H7 (cell line): ENCODE data around the gene C14orf180. TPM values are rescaled to one million over a fixed set of nuclear protein-coding genes. Genes with fewer than 3 reads are reported as not detected.

Experiments
- DNase-seq: peaks from one replicate; pipeline ENCODE4 v3.0.0; 2012
- H3K27me3 ChIP-seq: 2 replicates; pipeline ENCODE4 v1.6.0; 2011; ENCODE audit warnings: mild to moderate bottlenecking, low read length; ENCODE audit not compliant: control insufficient read depth, insufficient read depth
- H3K36me3 ChIP-seq: replicated peaks from 2 replicates; pipeline ENCODE4 v1.5.1; 2011; ENCODE audit warnings: low read length; ENCODE audit not compliant: control insufficient read depth, insufficient read depth
- H3K4me3 ChIP-seq: 2 replicates; pipeline ENCODE4 v1.5.1; 2011; ENCODE audit warnings: low read depth, mild to moderate bottlenecking, control low read depth, low read length, moderate library complexity; ENCODE audit not compliant: insufficient read depth
- total RNA-seq: library from RNA; depleted of rRNA; stranded (reverse); fragments of >200 nt; shearing (Covaris generic); gene quantifications from 2 replicates; pipeline ENCODE4 v1.2.3, GENCODE V29; 2014

C14orf180 gene
- total RNA-seq, 1 experiment from 2014 or later: not detected

GRCh38 chr14:104596927-104597351 is 17.4 kb downstream of the C14orf180 start:
- H3K4me3 ChIP-seq: no peak overlapping the region
- H3K36me3 ChIP-seq: no peaks in the 10 kb centered on the region
- H3K27me3 ChIP-seq: no peaks in the 10 kb centered on the region
- DNase-seq: peak; percentile 51

- DNase-seq: peak; percentile 51
- H3K36me3 ChIP-seq: no peaks in the 10 kb centered on the region
- H3K4me3 ChIP-seq: no peak overlapping the region
- no peaks in the 10 kb centered on the region for H3K27me3 ChIP-seq
Observed at GRCh38 chr14:104597576-104597975, 18.0 kb downstream of the C14orf180 start.

DNA sequence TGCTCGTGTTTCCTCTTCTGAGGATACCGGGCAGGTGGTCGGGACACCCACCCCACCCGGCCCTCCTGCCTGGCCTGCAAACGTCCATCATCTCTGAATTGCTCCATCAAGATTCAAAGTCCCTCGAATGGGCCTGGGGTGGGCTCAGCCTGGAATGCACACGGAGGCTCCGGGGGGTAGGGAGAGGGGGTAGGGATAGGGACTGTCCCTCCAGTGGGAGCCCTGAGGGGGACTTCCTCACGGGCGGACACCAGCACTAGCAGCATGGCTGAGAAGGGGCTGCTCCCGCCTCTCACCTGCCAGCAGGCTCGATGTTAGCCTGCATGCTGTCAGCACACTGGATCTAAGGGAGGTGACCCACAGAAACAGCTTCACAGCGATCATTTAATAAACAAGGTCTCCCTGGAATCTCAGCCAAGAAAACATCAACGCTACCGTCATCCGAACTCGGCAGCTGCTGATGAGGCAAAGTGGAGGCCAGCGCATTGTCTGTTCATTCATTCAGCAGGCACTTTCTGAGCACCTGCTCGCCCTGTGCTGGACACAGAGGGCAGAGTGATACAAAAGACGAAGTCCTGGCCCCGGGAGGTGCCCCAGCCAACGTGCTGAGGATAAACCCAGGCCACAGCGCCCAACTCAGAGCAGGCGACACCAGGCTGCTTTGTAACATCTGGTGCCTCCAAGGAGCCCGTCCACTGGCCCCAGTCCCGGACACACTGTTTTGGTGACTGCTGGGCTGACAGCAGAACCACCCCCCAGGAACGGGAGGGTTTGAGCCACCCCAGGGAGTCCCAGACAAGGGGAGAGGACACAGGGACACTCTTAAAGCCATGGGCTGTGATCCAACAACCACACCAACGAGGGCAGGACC is 18.7 kb downstream of the C14orf180 start:
- Histone ChIP-seq H3K4me3 (no peak overlapping the region), H3K27me3 (no peaks in the 10 kb centered on the region), H3K36me3 (no peaks in the 10 kb centered on the region)
- DNase-seq: peak; percentile 63

- peak; percentile 45 for DNase-seq
Observed at GRCh38 chr14:104598910-104599273, 19.3 kb downstream of the C14orf180 start.

GRCh38 chr14:104599446-104599845 is 19.9 kb downstream of the C14orf180 start:
- H3K4me3 ChIP-seq: no peak overlapping the region
- H3K27me3 ChIP-seq: peaks cover 10% of the 10 kb centered on the region
- no peaks in the 10 kb centered on the region for H3K36me3 ChIP-seq
- no peak for DNase-seq

More at GRCh38 chr14:104598910-104599273, 19.3 kb downstream of the C14orf180 start:
- Histone ChIP-seq H3K4me3 (no peak overlapping the region), H3K27me3 (peaks cover 4% of the 10 kb centered on the region), H3K36me3 (no peaks in the 10 kb centered on the region)

GRCh38 chr14:104600141-104600643 is 20.6 kb downstream of the C14orf180 start:
- DNase-seq: peak; percentile 70
- no peak overlapping the region for H3K4me3 ChIP-seq
- peaks cover 15% of the 10 kb centered on the region for H3K27me3 ChIP-seq
- H3K36me3 ChIP-seq: no peaks in the 10 kb centered on the region

DNA sequence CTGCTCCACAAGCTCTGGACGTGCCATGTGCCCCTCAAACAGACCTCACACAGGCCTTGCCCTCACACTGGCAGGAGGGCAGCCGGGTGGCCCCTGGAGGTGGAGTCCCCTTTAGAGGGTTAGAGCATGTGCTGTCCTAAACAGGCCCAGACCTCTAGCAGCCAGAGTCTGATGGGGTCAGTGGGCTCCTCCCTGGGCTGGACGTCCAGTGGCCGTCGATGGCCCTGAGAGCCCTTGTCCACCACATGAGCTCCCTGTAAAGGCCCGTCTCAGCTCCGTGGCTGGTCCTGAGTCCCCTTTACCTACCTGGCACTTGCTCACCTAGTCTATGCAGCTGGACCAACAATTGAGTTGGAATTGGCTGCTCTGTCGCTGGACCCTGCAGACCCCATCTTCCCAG is 21.2 kb downstream of the C14orf180 start:
- no peaks in the 10 kb centered on the region for H3K36me3 ChIP-seq
- peaks cover 16% of the 10 kb centered on the region for H3K27me3 ChIP-seq
- DNase-seq: peak; percentile 28
- H3K4me3 ChIP-seq: no peak overlapping the region

DNA sequence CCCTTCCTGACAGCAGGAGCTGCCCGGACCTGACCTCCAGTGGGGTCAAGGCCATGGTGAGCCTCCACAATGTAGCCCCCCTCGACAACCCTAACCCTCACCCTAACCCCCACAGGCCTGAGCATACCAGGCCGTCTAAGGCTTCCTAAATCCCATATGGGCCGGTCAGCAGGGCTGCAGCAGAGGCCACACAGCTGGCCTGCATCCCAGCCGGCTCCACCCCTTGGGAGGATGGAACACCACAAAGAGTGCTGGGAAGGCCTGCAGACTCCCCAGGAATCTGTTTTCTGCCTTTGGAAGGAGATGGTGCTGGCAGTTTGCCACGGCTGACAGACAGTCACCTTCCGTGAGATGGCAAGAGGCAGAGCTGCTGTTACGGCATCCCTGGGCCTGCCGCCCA is 22.2 kb downstream of the C14orf180 start:
- peaks cover 16% of the 10 kb centered on the region for H3K27me3 ChIP-seq
- DNase-seq: no peak
- H3K36me3 ChIP-seq: no peaks in the 10 kb centered on the region
- no peak overlapping the region for H3K4me3 ChIP-seq

DNA sequence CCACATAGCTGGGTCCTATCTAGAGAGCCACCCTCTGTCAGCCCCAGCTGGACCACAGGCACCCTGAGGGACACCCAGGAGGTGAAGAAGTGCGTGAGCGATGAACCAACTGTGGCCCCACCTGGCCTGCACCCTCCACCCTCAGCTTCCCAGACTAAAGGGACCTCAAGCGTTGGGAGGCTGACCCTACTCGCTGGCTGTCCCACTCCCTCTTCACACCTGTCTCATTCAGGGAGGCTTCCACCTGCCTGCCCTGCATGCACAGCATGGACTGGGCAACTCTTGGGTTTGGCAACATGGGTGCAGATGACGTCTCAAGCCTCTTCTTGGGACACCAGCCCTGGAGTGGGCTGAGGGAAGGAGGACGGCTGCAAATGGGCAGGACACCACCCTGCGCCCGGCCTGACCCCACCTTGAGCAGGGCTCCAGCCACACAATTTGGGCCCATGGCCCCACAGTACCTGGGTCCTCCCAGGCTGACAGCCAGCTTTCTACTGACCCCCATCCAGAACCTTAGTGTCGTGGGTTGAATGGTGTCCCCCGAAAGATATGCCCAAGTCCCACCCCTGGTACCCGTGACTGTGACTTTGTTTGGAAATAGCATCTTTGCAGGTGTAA is 22.9 kb downstream of the C14orf180 start:
- peaks cover 16% of the 10 kb centered on the region for H3K27me3 ChIP-seq
- no peaks in the 10 kb centered on the region for H3K36me3 ChIP-seq
- no peak overlapping the region for H3K4me3 ChIP-seq
- peak; percentile 40 for DNase-seq

- H3K4me3 ChIP-seq: no peak overlapping the region
- no peaks in the 10 kb centered on the region for H3K36me3 ChIP-seq
- peak; percentile 57 for DNase-seq
- peaks cover 16% of the 10 kb centered on the region for H3K27me3 ChIP-seq
Observed at GRCh38 chr14:104602933-104603325, 23.4 kb downstream of the C14orf180 start.

- peak; percentile 80 for DNase-seq
- H3K27me3 ChIP-seq: peaks cover 16% of the 10 kb centered on the region
- H3K36me3 ChIP-seq: no peaks in the 10 kb centered on the region
- H3K4me3 ChIP-seq: peak overlapping the region; percentile 41
Observed at GRCh38 chr14:104603711-104604401, 24.3 kb downstream of the C14orf180 start.

DNA sequence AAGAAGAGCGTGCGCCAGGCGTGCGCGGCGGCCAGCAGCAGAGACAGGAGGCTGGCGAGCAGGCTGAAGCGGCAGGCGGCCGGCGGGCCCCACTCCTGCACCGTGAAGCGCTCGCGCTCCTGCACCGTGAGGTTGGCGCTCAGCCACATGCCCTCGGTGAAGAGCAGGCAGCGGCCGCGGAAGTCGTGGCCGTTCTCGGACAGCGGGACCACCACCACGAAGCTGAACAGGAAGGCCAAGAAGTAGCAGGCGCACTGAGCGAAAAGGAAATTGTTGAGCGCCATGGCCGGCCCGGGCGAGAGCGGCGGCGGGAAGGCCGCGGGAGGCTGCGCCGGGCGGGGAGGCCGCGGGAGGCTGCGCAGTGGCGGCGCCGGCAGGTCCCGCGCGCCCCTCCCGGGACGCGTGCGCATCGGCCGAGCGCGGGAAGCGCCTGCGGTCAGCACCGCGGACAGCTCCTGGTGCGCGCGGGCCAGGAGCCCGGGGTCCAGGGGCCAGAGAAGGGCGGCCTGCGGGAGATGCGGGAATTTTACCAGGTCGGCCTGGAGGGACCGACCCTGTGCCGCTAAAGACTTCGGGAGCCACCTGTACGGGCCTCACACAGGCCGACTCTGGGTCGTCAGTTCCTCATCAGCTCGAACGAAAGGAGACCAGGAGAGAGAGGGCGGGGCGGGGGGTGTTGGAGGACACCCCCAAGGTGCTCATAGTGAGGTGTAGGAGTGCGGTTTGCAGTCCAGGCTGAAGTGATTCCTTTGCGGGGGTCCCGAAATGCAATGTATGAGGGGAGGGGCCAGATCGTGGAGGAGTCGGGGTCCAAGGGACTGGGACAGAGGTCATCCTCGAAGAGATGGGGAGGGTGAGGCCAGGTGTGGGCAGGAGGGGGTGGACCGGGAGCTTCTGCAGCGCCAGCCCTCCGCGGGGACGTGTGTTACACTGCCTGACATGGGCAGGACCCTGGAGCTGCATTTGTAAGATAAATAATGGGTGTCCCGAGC is 25.2 kb downstream of the C14orf180 start, which contains the start of gene TMEM179:
Gene TMEM179 (minus strand): TSS at position 315 of the 992 bp plus-strand sequence. CDS start 31 bp downstream, at position 284.
- no peaks in the 10 kb centered on the region for H3K36me3 ChIP-seq
- peak within 1 kb of the TSS; percentile 41 for H3K4me3 ChIP-seq
- peaks cover 18% of the 10 kb centered on the region for H3K27me3 ChIP-seq
- peak; percentile 98 for DNase-seq

DNA sequence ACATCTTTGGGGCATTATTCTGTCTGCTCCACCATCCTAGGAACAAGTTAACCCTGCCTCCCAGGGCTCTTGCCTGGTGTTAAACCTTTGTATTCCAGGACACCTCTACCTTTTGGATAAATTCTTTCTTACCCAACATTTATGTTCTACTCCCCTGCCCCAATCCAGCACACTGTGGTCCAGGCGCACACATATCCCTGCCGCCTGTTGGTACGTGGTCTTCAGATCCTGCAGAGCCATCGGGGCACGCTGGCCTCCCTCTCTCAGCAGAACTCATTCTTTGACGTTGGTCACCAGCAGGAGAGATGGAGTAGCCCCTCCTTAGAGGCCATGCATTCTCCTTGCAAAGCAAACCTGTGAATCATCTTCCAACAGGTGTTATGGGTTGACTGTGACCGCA is 30.1 kb downstream of the C14orf180 start:
- H3K27me3 ChIP-seq: peaks cover 7% of the 10 kb centered on the region
- no peaks in the 10 kb centered on the region for H3K36me3 ChIP-seq
- DNase-seq: no peak
- H3K4me3 ChIP-seq: no peak overlapping the region
